HG02852 (cell line): ENCODE data around the gene MAP2K5.
"Not testable (repeated sequence)": the region's sequence is repeated elsewhere in the genome, so short reads cannot be mapped to it uniquely, and the experiment has no call there.

ENCODE experiments used
- ATAC-seq: cut with Tn5 transposase; IDR thresholded peaks from one replicate; pipeline ENCODE4 v1.9.1; 2021; ENCODE audit warnings: mild to moderate bottlenecking, moderate library complexity; ENCODE audit not compliant: unreplicated experiment

Gene MAP2K5

GRCh38 chr15:67592245-67592644 lies 49.7 kb downstream of the MAP2K5 start:
- ATAC-seq: no peak

DNA sequence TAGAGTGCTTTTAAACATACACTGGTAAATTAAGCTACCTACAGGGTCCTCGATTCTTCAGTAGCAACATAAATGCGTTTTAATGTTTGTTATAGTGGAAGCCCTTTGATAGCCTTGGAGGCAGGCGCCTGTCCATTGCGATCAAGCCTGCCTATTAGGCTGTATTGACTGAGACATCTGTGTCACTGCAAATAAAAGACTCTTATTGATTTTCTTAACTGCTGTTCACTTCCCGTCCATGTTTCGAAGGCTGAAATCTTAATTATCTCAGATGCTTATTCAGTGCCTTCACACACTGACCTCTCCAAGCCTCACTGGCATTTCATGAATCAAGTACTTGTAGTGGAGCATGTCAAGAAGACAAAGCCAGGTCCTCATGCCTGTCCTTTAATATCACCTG lies 51.1 kb downstream of the MAP2K5 start:
- no peak for ATAC-seq

DNA sequence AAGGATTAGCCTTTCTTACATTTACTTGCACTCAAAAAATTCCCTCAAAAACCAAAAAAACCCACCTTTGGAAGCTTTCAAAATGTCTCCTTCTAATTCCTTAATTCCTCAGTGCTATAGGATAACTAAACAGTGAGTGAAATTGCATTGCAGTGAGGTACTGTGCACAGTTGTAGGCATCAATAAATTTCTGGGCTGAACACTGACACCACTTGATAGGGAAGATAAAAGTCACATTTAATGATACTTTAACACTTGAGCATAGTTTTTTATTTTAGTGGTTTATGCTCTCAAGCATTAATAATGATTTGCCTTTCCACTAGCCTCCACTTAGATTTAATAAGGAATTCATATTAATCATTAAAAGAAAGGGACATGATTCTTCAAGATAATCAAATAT lies 52.3 kb downstream of the MAP2K5 start:
- ATAC-seq: no peak

- no peak for ATAC-seq
These were observed 53.1 kb downstream of the MAP2K5 start for GRCh38 chr15:67595572-67595971.

DNA sequence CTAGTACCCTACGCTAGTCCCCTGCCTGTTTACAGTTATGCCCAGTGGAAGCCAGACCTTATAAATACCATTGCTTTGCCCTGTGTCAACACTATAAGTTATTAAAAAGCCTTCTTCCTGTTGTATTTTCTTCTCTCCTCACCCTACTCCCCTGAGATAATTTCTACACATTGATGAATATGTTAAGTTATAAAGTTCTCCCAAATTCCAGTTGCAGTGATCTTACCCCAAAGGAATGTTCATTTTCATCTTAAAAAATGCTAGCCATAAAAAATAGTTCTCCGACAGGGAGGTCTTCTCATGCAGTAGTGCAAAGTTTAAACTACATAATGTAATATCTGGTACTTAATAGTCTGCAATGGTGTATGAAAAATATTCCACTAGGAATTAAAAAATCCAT lies 58.6 kb downstream of the MAP2K5 start:
- no peak for ATAC-seq

- no peak for ATAC-seq
These were observed 60.6 kb downstream of the MAP2K5 start for GRCh38 chr15:67603063-67603462.

DNA sequence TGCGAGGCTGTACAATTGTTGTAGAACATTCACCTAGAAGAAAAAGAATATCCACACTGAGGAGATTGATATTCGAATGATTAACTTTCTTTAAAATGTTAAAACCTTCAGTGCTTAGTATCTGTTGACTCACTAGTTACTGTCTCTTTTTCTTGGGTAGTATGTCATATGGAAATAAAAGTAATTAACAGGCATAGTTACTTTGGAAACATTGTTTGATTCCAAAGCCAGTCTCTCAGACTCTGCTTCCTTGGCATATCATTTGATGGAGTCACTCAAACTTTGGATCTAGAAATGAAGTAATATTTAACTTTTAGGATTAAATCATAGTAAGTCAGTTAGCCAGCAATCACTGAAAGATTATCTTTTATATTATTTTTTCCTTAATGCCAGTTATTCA lies 63.4 kb downstream of the MAP2K5 start:
- ATAC-seq: no peak

GRCh38 chr15:67606742-67607141 lies 64.2 kb downstream of the MAP2K5 start:
- no peak for ATAC-seq

GRCh38 chr15:67607329-67607728 lies 64.8 kb downstream of the MAP2K5 start:
- no peak for ATAC-seq

DNA sequence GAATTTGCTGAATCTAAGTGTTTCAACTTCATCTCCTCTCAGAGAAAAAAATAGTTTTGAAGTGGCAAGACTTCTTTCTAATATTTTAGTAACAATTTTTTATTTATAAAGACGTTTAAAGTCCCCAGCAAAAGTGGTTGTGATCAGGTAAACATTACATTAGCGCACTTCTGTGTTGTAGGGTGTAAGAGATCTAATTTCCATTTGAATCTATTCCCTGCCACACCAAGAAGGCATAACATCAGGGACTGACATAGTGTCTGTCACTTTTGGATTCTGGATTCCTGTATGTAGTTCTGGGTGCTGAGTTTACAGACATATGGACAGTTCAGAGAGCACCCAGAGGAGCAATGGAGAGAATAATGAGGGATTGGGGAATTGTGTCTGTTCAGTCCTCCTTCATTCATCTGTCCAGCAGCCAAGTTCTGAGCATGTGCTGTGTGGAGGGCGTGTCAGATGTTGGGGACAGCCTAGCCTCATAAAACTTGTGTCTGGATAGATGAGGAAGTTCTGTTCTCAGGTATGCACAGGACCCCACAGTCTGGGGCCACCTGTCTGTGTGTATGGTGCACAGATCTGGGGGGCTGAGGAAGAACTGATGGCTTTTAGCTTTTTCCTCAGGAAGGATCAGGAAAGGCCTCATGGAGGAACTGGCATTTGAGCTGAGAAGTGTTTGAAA lies 65.6 kb downstream of the MAP2K5 start:
- ATAC-seq: no peak

GRCh38 chr15:67608638-67608959 lies 66.1 kb downstream of the MAP2K5 start:
- ATAC-seq: no peak

DNA sequence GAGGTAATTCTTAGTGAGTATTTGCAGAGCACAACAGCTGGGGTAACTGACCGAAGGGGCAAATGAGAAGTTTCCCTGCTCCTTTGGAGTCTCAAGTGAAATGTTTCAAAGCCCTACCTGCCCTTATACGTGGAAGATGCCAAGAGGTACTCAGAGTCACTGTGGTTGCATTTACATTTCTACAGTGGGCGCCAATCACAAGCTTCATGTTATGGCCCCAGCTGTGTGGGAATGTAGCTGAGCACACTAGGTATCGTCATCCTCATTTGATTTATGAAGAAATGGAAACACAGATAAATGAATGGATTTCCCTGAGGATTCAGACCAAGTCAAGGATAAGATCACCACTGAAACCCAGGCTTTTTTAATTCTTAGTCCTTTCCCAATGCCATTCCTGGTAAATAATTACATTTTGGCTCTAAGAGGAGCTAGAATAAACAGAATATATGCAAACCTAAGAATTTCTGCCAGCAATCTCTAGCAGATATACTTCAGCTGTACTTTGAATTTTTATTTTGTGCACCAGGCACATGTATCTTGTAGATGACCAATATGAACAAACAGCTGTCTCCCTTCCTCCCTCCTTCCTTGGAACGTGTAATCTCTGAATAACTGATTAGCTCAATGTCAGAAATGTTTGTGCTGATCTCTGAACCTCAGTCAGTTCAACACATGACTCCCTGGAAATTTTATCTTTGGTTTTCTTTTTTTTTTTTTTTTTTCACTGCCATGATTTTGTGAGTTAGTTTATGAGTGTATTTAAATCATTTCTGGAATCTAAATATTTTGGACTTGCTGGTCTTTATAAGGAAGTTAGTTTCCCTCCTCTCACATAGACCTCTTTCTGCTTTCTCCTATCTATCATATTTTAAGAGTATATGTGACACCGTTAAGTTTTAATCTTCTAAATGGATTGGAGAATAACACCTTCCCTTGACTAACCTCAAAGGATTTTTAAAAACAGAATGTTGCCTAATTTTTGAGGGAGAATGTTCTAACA lies 69.2 kb downstream of the MAP2K5 start:
- no peak for ATAC-seq

- no peak for ATAC-seq
These were observed 70.7 kb downstream of the MAP2K5 start for GRCh38 chr15:67613211-67613610.

DNA sequence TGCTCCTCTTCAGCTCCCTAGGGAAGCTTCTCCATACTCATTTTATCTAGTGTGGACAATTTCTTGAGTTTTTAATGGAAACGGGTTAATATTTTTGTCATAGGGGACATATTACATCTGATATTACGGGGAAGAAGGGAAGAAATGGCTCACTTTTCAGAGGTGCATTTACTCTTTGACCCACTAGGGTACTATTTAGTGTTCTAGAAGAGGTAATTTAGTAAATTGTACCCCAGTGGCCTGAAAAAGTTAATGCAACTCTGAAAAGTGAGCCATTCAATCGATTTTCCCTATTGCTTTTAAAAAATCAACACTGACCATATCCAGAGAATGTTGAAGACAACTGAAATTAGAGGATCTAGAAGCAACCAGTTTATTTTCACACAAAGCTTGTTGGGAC lies 71.2 kb downstream of the MAP2K5 start:
- no peak for ATAC-seq

GRCh38 chr15:67615131-67615534 lies 72.6 kb downstream of the MAP2K5 start:
- not testable (repeated sequence) for ATAC-seq

DNA sequence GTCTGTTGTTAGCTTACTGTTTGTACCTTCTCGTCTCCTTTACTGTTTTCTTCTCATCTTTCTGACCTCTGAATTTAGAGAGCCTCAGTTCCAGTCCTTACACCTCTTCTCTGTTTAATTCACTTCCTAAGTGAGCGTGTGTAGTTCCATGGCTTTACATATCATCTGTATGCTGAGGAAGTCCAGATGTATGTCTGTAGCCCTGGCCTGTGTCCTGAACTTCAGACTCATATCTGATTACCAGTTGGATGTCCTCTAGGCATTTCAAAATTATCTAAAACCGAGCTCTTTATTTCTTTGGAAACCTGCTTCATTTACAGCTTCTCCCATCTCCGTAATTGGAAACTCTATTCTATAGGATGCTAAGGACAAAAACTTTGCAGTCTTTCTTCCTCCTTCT lies 75.8 kb downstream of the MAP2K5 start:
- no peak for ATAC-seq

- ATAC-seq: no peak
These were observed 79.6 kb downstream of the MAP2K5 start for GRCh38 chr15:67622110-67622509.

GRCh38 chr15:67632261-67632660 lies 89.8 kb downstream of the MAP2K5 start:
- ATAC-seq: no peak

DNA sequence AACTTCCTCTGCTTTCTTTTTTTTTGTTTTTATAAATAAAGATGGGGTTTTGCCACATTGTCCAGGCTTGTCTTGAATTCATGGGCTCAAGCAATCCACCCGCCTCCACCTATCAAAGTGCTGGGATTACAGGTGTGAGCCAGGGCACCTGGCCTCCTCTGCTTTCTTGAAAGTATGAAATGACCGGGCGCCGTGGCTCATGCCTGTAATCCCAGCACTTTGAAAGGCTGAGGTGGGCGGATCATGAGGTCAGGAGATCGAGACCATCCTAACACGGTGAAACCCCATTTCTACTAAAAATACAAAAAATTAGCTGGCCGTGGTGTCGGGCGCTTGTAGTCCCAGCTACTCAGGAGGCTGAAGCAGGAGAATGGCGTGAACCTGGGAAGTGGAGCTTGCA lies 93.4 kb downstream of the MAP2K5 start:
- not testable (repeated sequence) for ATAC-seq

- no peak for ATAC-seq
These were observed 97.1 kb downstream of the MAP2K5 start for GRCh38 chr15:67639591-67639990.

DNA sequence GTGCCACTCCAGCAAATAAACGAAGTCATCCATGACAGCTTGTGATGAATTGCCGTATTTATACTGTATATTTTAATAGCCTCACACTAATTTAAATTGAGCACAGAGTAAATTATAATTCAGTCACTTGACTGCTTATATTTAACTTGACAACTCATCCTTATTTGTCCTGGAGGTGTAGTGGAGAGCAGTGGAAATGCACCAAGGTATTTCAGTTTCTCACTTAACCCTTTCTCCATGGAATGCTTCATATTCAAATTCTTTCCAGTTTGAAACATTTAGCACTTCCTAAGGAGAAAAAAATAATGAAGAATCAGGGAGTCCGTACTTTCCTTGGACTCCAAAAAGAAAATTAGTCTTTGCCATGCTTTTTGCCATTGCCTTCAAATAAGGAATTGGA lies 99.0 kb downstream of the MAP2K5 start:
- no peak for ATAC-seq

GRCh38 chr15:67646847-67647246 lies 104.3 kb downstream of the MAP2K5 start:
- ATAC-seq: no peak
